Measurements from ENCODE around the gene HTR4.

The HTR4 gene

GRCh38 chr5:148465381-148466235 is 188.7 kb downstream of the HTR4 start:
- POLR2A ChIA-PET, result no interaction called here

GRCh38 chr5:148459669-148460068 is 194.7 kb downstream of the HTR4 start:
- no peak for DNase-seq (ENCODE audit: extremely low spot score)
- ChIA-PET POLR2A (no interaction called here), CTCF (interaction anchor here (0.5 kb wide), 1 partner anchor 295 kb away, joined by 5 read pairs; no protein-coding TSS in a partner anchor)
- TF ChIP-seq SUZ12 (IDR thresholded peaks at IDR 0.05) (no peak), BHLHE40 (IDR thresholded peaks at IDR 0.05; ENCODE audit: borderline replicate concordance) (no peak), ARNT (IDR thresholded peaks at IDR 0.05) (no peak), ZNF384 (IDR thresholded peaks at IDR 0.05) (no peak), ELF4 (IDR thresholded peaks at IDR 0.05) (no peak), FOXA1 (IDR thresholded peaks at IDR 0.05) (no peak), NFRKB (IDR thresholded peaks at IDR 0.05) (no peak), HDGF (IDR thresholded peaks at IDR 0.05; ENCODE audit: borderline replicate concordance) (no peak), CTBP1 (IDR thresholded peaks at IDR 0.05; ENCODE audit: borderline replicate concordance) (no peak), L3MBTL2 (conservative IDR thresholded peaks at IDR 0.05) (no peak), PKNOX1 (IDR thresholded peaks at IDR 0.05) (no peak), LEF1 (IDR thresholded peaks at IDR 0.05; ENCODE audit: borderline replicate concordance) (no peak), SP1 (IDR thresholded peaks at IDR 0.05) (no peak), TARDBP (IDR thresholded peaks at IDR 0.05) (no peak), FOXM1 (IDR thresholded peaks at IDR 0.05; ENCODE audit: borderline replicate concordance) (no peak)

More at GRCh38 chr5:148465381-148466235, 188.7 kb downstream of the HTR4 start:
- no peak for DNase-seq (ENCODE audit: extremely low spot score)
- TF ChIP-seq FOXM1 (IDR thresholded peaks at IDR 0.05; ENCODE audit: borderline replicate concordance) (no peak), ELF4 (IDR thresholded peaks at IDR 0.05) (no peak), HDGF (IDR thresholded peaks at IDR 0.05; ENCODE audit: borderline replicate concordance) (no peak), NFRKB (IDR thresholded peaks at IDR 0.05) (no peak)
- CTCF ChIA-PET, result no interaction called here

DNA sequence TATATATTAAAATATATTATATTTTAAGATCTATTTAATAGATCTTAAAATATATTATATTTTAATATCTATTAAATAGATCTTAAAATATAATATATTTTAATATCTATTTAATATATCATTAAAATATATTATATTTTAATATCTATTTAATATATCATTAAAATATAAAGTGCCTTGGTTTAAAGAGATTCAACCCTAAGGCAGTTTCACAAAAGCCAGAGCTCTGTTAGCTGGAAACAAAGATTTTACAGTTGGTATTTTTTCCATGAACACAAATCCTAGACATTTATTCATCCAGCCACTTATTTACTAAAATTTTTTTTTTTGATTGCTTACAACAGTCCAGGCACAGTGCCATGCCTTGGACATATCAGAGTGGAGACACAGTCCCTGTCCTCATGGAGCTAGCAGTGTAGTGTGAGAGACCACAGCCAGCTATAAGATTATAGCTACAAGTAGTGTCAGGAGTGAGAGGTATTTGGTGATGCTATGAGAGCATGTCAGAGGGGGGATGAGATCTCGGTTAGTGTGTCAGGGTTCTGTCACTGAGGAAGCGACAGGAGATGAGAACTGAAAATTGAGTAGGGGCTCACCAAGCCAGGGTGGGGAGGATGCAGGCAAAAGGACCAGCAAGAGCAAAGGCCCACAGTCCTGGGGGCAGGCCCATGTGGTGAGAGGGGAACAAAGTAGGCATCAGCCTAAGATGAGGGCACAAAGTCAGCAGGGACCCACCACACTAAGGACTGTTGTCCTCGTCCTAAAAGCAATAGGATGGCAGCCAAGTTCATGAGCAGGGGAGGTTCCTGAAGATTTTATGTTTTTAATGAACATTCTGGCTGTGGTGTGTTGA is 196.1 kb downstream of the HTR4 start:
- DNase-seq (ENCODE audit: extremely low spot score), result no peak
- CTCF ChIA-PET, result interaction anchor here (1.7 kb wide), 1 partner anchor 273 kb away, joined by 4 read pairs; no protein-coding TSS in a partner anchor
- POLR2A ChIA-PET, result no interaction called here
- no peak for TF ChIP-seq ZNF384 (IDR thresholded peaks at IDR 0.05)
- no peak for TF ChIP-seq FOXA1 (IDR thresholded peaks at IDR 0.05)
- no peak for TF ChIP-seq SP1 (IDR thresholded peaks at IDR 0.05)
- no peak for TF ChIP-seq ELF4 (IDR thresholded peaks at IDR 0.05)
- TF ChIP-seq L3MBTL2 (conservative IDR thresholded peaks at IDR 0.05), result no peak
- TF ChIP-seq HDGF (IDR thresholded peaks at IDR 0.05; ENCODE audit: borderline replicate concordance), result no peak
- TF ChIP-seq TARDBP (IDR thresholded peaks at IDR 0.05), result no peak
- TF ChIP-seq NFRKB (IDR thresholded peaks at IDR 0.05), result no peak
- TF ChIP-seq PKNOX1 (IDR thresholded peaks at IDR 0.05), result no peak
- TF ChIP-seq FOXK2 (IDR thresholded peaks at IDR 0.05), result no peak
- no peak for TF ChIP-seq ARNT (IDR thresholded peaks at IDR 0.05)
- TF ChIP-seq FOXM1 (IDR thresholded peaks at IDR 0.05; ENCODE audit: borderline replicate concordance), result no peak
- TF ChIP-seq CTBP1 (IDR thresholded peaks at IDR 0.05; ENCODE audit: borderline replicate concordance), result no peak
- TF ChIP-seq BHLHE40 (IDR thresholded peaks at IDR 0.05; ENCODE audit: borderline replicate concordance), result no peak
- TF ChIP-seq SUZ12 (IDR thresholded peaks at IDR 0.05), result no peak
- TF ChIP-seq LEF1 (IDR thresholded peaks at IDR 0.05; ENCODE audit: borderline replicate concordance), result no peak

- TF ChIP-seq SUZ12 (IDR thresholded peaks at IDR 0.05) (no peak), BHLHE40 (IDR thresholded peaks at IDR 0.05; ENCODE audit: borderline replicate concordance) (no peak), CTBP1 (IDR thresholded peaks at IDR 0.05; ENCODE audit: borderline replicate concordance) (no peak), ELF4 (IDR thresholded peaks at IDR 0.05) (no peak), PKNOX1 (IDR thresholded peaks at IDR 0.05) (no peak), ARNT (IDR thresholded peaks at IDR 0.05) (no peak)
- CTCF ChIA-PET, result no interaction called here
- POLR2A ChIA-PET, result no interaction called here
- DNase-seq (ENCODE audit: extremely low spot score), result no peak
Measured at GRCh38 chr5:148457183-148457620, 197.1 kb downstream of the HTR4 start.

GRCh38 chr5:148455185-148455584 is 199.1 kb downstream of the HTR4 start:
- DNase-seq (ENCODE audit: extremely low spot score), result no peak
- CTCF ChIA-PET, result no interaction called here
- POLR2A ChIA-PET, result no interaction called here
- no peak for TF ChIP-seq ELF4 (IDR thresholded peaks at IDR 0.05)
- TF ChIP-seq NFRKB (IDR thresholded peaks at IDR 0.05), result no peak

DNA sequence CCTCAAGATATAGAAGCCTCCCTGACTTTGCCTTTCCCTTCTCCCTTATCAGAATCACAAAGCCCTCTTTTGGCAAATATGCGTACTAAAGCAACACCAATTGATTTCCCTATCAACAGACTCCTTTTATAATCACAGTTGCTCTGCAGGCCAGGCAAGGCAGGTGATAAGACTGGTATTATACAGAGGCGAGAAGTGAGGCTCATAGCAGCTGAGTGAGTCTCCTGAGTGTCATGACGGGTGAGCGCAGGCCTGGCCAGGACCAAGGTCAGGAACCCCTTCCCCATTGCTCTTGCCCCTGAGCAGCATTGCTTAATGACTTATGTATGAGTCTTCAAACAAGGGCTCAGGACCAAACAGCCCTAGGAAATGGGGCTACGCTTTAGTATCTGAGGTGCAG is 199.8 kb downstream of the HTR4 start:
- TF ChIP-seq LEF1 (IDR thresholded peaks at IDR 0.05; ENCODE audit: borderline replicate concordance) (no peak), SP1 (IDR thresholded peaks at IDR 0.05) (no peak), NFRKB (IDR thresholded peaks at IDR 0.05) (no peak), FOXK2 (IDR thresholded peaks at IDR 0.05) (no peak), BHLHE40 (IDR thresholded peaks at IDR 0.05; ENCODE audit: borderline replicate concordance) (no peak), SUZ12 (IDR thresholded peaks at IDR 0.05) (no peak), HDGF (IDR thresholded peaks at IDR 0.05; ENCODE audit: borderline replicate concordance) (no peak), FOXM1 (IDR thresholded peaks at IDR 0.05; ENCODE audit: borderline replicate concordance) (no peak), ELF4 (IDR thresholded peaks at IDR 0.05) (no peak), CTBP1 (IDR thresholded peaks at IDR 0.05; ENCODE audit: borderline replicate concordance) (no peak), ARNT (IDR thresholded peaks at IDR 0.05) (no peak), ZNF384 (IDR thresholded peaks at IDR 0.05) (no peak), FOXA1 (IDR thresholded peaks at IDR 0.05) (no peak), PKNOX1 (IDR thresholded peaks at IDR 0.05) (no peak), TARDBP (IDR thresholded peaks at IDR 0.05) (no peak), L3MBTL2 (conservative IDR thresholded peaks at IDR 0.05) (no peak)
- POLR2A ChIA-PET, result no interaction called here
- CTCF ChIA-PET, result interaction anchor here (0.6 to 3.0 kb wide), 3 partner anchors 13 to 553 kb away, joined by 3 to 17 read pairs (median 3); no protein-coding TSS in a partner anchor
- DNase-seq (ENCODE audit: extremely low spot score), result no peak

Measured in HEK293T (cell line).